Small intestine (tissue), 16 donors: ENCODE measurements around the gene PRR20E. TPM values are rescaled to one million over a fixed set of nuclear protein-coding genes. Genes with fewer than 3 reads are reported as not detected.
"Not testable (repeated sequence)": the region's sequence is repeated elsewhere in the genome, so short reads cannot be mapped to it uniquely, and the experiment has no call there.

ENCODE experiments used
- DNase-seq, 2 donors: peaks; one replicate each; pipeline versions ENCODE4 v3.0.0 to v3.0.0-alpha.2; 2013
- FAIRE-seq: peaks from 2 replicates; lab custom pipeline; 2012; peaks lifted over from hg19 to GRCh38; lab: Jason Lieb, UNC
- H3K27ac ChIP-seq, 3 donors: one replicate each; pipeline ENCODE4 v1.5.1; 2013; ENCODE audit warnings: low read length in 2 of 3, mild to moderate bottlenecking in 2 of 3, control low read depth in 1 of 3, inconsistent platforms in 1 of 3, low read depth in 1 of 3, moderate library complexity in 1 of 3
- H3K27me3 ChIP-seq, 3 donors: one replicate each; pipeline ENCODE4 v1.6.1; 2013; ENCODE audit warnings: low read length in 3 of 3, inconsistent platforms in 1 of 3; ENCODE audit not compliant: control insufficient read depth in 3 of 3, insufficient read depth in 3 of 3
- H3K36me3 ChIP-seq, 3 donors: one replicate each; pipeline ENCODE4 v1.6.1; 2013; ENCODE audit warnings: low read length in 3 of 3, inconsistent platforms in 1 of 3, low read depth in 1 of 3, mild to moderate bottlenecking in 1 of 3, moderate library complexity in 1 of 3; ENCODE audit not compliant: control insufficient read depth in 3 of 3, insufficient read depth in 2 of 3
- H3K4me1 ChIP-seq, 3 donors: one replicate each; pipeline ENCODE4 v1.6.1; 2013; ENCODE audit warnings: low read length in 2 of 3, inconsistent platforms in 1 of 3, low read depth in 1 of 3, mild to moderate bottlenecking in 1 of 3, moderate library complexity in 1 of 3; ENCODE audit not compliant: control insufficient read depth in 3 of 3, insufficient read depth in 2 of 3
- H3K4me3 ChIP-seq, 3 donors: one replicate each; pipeline ENCODE4 v1.5.1; 2013; ENCODE audit warnings: low read length in 3 of 3, control low read depth in 1 of 3, inconsistent platforms in 1 of 3, low read depth in 1 of 3, mild to moderate bottlenecking in 1 of 3, moderate library complexity in 1 of 3
- H3K9me3 ChIP-seq, 2 donors: one replicate each; pipeline ENCODE4 v1.6.1; 2013; ENCODE audit warnings: low read depth in 1 of 2, low read length in 1 of 2; ENCODE audit not compliant: control insufficient read depth in 2 of 2, insufficient read depth in 1 of 2
- WGBS, 3 donors: extraction: QIAGEN DNeasy Blood & Tissue Kit; methylation state at CpG; one replicate each; pipeline ENCODE4 v1.1.7; 2013; 5-methylcytosine and 5-hydroxymethylcytosine counted together
- long read RNA-seq, 10 donors: transcript quantifications; one replicate each; lab custom pipeline, GENCODE V29; 2026
- polyA plus RNA-seq, 4 donors: library from polyadenylated mRNA; stranded (reverse) in 3 of 4; unstranded in 1 of 4; fragments of 200-250 nt in 3 of 4; fragments of 120-200 nt in 1 of 4; gene quantifications; one replicate each; pipeline versions ENCODE4 v1.2.1 to v1.2.3, GENCODE V29; 2013
- donor health status: healthy with polysubstance abuse.
- donor health status: control.
- donor health status: control.
- donor health status: Bipolar disorder and iron deficiency.
- donor health status: healthy.

The PRR20E gene
- polyA plus RNA-seq: not detected
- long read RNA-seq, donor 1: 0 reads
- long read RNA-seq, donor 2: 0 reads
- long read RNA-seq, donor 3: 0 reads
- long read RNA-seq, donor 4: 0 reads
- long read RNA-seq, donor 5: 0 reads
- long read RNA-seq, donor 6: 0 reads
- long read RNA-seq, donor 7: 0 reads
- long read RNA-seq, donor 8: 0 reads
- long read RNA-seq, donor 9: 0 reads
- long read RNA-seq, donor 10: 0 reads

DNA sequence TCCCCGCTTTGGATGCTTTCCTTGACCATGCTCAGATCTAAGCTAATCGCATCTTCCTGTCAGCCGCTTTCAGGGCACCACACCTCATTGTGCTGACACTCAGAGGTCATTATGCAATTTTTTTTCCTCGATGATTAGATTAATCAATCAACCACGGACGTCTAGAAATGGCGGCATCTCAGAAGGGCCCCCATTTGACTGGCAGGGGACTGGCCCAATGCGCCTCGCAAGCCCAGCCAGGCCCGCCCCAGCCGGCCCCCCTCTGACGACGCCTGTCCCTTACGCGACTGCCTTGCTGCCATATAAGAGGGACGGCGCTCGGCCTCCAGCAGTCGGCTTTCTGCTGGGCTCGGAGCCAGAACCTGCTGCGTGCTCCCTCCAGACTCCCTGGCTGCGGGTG lies at the start of gene PRR20E:
PRR20E (plus strand) TSS at position 301 of the 400 bp plus-strand sequence. CDS start 387 bp downstream, outside the sequence.
- not testable (repeated sequence) for H3K9me3 ChIP-seq, H3K36me3 ChIP-seq, DNase-seq, H3K4me3 ChIP-seq, H3K4me1 ChIP-seq, H3K27me3 ChIP-seq, FAIRE-seq, H3K27ac ChIP-seq
- no CpG with 5 or more reads among the region's 22 CpGs for whole genome bisulfite sequencing, 3 donors

DNA sequence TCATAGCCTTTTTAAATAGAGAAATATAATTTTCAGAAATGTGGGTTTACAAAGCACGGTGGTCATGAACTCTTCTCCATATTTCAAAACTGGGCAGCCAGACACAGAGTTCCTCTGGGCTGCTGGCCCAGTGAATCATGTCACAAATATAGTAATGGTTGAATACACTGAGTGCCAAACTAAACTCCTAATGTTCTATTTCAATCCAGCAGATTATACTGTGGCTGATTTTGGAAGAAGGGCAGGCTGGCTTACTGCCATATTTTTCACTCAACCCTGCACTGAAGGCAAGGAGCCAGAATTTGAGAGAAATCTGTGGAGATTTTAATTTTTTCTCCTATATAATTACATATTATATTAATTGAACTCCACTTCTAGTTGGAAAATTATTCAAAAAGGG lies 43.3 kb upstream of the PRR20E start:
- no peak overlapping the region for H3K4me3 ChIP-seq
- no peaks in the 10 kb centered on the region for H3K27me3 ChIP-seq
- H3K9me3 ChIP-seq: peaks cover 0 to 3% of the 10 kb centered on the region in 2 donors
- no peaks in the 10 kb centered on the region for H3K4me1 ChIP-seq
- no peak overlapping the region for H3K27ac ChIP-seq
- 53 to 68% (median 68%) methylated on average over 1 of the region's 1 CpG for WGBS, 3 donors
- DNase-seq (no peak), FAIRE-seq (no peak)
- H3K36me3 ChIP-seq: no peaks in the 10 kb centered on the region

DNA sequence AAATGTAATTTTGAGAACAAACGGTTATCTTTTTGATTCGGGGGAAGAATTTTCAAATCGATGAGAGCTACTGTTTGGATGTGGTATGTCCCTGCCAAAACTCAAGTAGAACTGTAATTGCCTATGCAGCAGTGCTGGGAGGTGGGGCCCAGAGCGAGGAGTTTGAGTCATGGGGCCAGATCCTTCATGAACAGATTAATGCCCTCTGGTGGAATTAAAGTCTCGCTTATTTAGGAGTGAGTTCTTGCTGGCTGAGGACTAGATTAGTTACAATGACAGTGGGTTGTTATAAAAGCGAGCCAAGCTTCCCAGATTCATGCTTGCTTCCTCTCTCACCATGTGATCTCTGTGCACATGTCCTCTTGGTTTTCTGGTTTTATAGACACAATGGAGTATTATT lies 38.1 kb upstream of the PRR20E start:
- Histone ChIP-seq H3K4me3 (no peak overlapping the region), H3K9me3 (peaks cover 0 to 1% of the 10 kb centered on the region in 2 donors), H3K36me3 (no peaks in the 10 kb centered on the region), H3K27ac (no peak overlapping the region), H3K27me3 (no peaks in the 10 kb centered on the region), H3K4me1 (no peaks in the 10 kb centered on the region)
- no peak for DNase-seq
- no peak for FAIRE-seq
- 79 to 84% (median 83%) methylated on average over 6 of the region's 6 CpGs for WGBS, 3 donors

DNA sequence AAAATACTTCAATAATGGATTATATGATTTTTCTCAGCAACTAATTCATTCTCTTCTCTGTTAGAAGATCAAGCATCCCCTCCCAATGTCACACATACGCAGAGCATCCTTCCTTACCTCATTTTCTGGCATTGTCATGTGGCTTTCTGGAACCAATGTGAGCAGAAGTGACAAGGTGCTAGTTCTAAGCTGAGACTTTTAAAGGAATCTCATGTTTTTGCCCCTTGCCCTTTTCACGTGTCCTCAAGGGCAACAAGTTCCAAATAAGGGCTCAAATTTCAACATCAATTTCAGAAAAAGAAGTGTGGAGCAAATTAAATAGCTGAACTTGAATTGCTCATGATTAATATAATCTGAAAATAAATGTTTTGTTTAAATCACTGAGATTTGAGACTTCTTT lies 30.9 kb upstream of the PRR20E start:
- FAIRE-seq: no peak

DNA sequence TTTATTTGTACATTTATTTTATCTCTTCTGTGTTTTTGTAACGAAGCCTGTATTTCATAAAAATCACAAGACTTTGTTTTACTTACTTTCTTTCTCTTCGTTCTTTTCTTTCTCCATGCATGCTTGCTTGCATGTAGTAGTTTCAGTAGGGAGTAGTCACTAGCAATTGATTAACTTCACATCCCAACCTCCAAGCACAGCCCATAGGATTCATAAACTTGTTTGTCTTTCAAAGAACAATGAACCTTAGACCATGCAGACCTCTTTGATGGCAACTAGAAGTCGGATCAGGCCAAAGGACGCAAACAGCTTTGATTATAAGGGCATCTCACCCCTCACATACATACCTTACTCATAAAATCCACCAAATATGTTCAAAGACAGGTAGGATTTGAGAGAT lies 29.4 kb upstream of the PRR20E start:
- DNase-seq (peak; percentile 1 to 69), FAIRE-seq (no peak)
- Histone ChIP-seq H3K36me3 (no peaks in the 10 kb centered on the region), H3K4me1 (no peaks in the 10 kb centered on the region), H3K4me3 (no peak overlapping the region), H3K9me3 (peaks cover 0 to 5% of the 10 kb centered on the region in 2 donors), H3K27me3 (no peaks in the 10 kb centered on the region), H3K27ac (peak overlapping the region in 1 of 3 donors; percentile 38)
- whole genome bisulfite sequencing, 3 donors: 14 to 58% (median 35%) methylated on average over 4 of the region's 4 CpGs

More for the DNA sequence above, 30.9 kb upstream of the PRR20E start:
- no peaks in the 10 kb centered on the region for H3K4me1 ChIP-seq
- peak in 1 of 2 donors; percentile 11 for DNase-seq
- no peak overlapping the region for H3K4me3 ChIP-seq
- peaks cover 0 to 5% of the 10 kb centered on the region in 2 donors for H3K9me3 ChIP-seq
- no peak overlapping the region for H3K27ac ChIP-seq
- no peaks in the 10 kb centered on the region for H3K27me3 ChIP-seq
- no peaks in the 10 kb centered on the region for H3K36me3 ChIP-seq
- WGBS, 3 donors: 50 to 63% (median 52%) methylated on average over 2 of the region's 2 CpGs

DNA sequence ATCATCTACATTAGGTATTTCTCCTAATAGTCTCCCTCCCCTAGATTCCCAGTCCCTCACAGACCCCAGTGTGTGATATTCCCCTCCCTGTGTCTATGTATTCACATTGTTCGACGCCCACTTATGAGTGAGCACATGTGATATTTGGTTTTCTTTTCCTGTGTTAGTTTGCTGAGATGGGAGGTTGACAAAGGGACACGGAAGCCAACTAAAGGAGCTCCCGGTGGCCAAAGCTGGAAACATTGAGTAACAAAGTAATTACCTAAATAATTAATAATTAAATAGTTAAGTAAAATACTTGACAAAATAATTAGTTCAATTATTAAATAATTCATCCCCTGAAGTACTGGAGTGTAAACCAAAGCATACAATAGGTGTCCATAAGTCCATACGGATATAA lies 28.0 kb upstream of the PRR20E start:
- H3K9me3 ChIP-seq: peaks cover 0 to 5% of the 10 kb centered on the region in 2 donors
- no peak overlapping the region for H3K4me3 ChIP-seq
- WGBS, 3 donors: 86 to 92% (median 90%) methylated on average over 5 of the region's 5 CpGs
- DNase-seq (no peak), FAIRE-seq (no peak)
- H3K4me1 ChIP-seq: no peaks in the 10 kb centered on the region
- H3K27me3 ChIP-seq: no peaks in the 10 kb centered on the region
- H3K36me3 ChIP-seq: no peaks in the 10 kb centered on the region
- H3K27ac ChIP-seq: no peak overlapping the region

DNA sequence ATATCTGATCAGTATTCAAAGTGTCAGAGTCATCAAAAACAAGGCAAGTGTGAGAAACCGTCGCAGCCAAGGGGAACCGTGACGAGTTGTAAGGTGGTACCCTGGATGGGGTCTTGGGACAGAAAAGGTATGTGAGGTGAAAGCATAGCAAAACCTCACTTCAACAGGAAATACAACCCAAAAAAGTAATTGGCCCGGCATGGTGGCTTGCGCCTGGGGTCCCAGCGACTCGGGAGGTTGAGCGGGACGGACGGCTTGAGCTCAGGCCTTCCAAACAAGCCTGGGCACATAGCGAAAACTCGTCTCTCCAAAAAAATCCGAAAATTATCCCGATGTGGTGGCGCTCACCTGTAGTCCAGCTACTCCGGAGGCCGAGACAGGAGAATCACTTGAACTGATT lies 27.2 kb upstream of the PRR20E start:
- not testable (repeated sequence) for H3K27ac ChIP-seq, H3K36me3 ChIP-seq, H3K4me3 ChIP-seq, FAIRE-seq, H3K4me1 ChIP-seq, DNase-seq, H3K9me3 ChIP-seq, H3K27me3 ChIP-seq
- WGBS, 3 donors: 93 to 96% (median 93%) methylated on average over 4 to 14 of the region's 18 CpGs

DNA sequence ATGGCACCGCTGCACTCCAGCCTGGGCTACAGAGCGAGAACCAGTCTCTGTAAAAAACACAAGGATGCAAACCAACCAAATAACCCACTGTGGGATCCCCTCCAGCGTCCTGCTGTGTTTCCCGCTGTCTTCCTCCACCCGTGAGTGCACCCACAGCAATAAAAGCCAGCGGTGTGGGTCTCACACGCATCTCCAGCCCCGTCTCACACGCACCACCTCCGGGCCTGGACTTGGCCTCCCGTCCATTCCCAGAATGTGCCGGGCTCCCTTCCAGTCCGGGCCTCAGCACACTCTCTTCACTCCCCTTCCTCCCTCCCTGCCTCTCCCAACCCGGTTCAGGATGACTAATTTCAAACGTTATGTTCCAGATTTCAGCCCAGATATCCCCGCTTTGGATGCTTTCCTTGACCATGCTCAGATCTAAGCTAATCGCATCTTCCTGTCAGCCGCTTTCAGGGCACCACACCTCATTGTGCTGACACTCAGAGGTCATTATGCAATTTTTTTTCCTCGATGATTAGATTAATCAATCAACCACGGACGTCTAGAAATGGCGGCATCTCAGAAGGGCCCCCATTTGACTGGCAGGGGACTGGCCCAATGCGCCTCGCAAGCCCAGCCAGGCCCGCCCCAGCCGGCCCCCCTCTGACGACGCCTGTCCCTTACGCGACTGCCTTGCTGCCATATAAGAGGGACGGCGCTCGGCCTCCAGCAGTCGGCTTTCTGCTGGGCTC lies 26.6 kb upstream of the PRR20E start, which contains the start of gene PRR20A:
PRR20A (plus strand) TSS at position 684 of the 734 bp plus-strand sequence. CDS start 387 bp downstream, outside the sequence.
- not testable (repeated sequence) for H3K27ac ChIP-seq, H3K4me1 ChIP-seq, FAIRE-seq, DNase-seq, H3K36me3 ChIP-seq, H3K4me3 ChIP-seq, H3K27me3 ChIP-seq, H3K9me3 ChIP-seq
- WGBS, 3 donors: 95 to 98% (median 97%) methylated on average over 7 to 13 of the region's 34 CpGs
